ENCODE data around the gene MIS18BP1.

MIS18BP1 gene

GRCh38 chr14:45199230-45199629 lies 53.8 kb downstream of the MIS18BP1 start:
- TF ChIP-seq GATA2 (IDR thresholded peaks at IDR 0.05; ENCODE audit: low read depth, low read length) (no peak), GATA3 (IDR thresholded peaks at IDR 0.05; ENCODE audit: low read depth, low read length) (no peak)

GRCh38 chr14:45198551-45198950 lies 54.5 kb downstream of the MIS18BP1 start:
- no peak for TF ChIP-seq GATA2 (IDR thresholded peaks at IDR 0.05; ENCODE audit: low read depth, low read length)
- TF ChIP-seq GATA3 (IDR thresholded peaks at IDR 0.05; ENCODE audit: low read depth, low read length): no peak

GRCh38 chr14:45194964-45195363 lies 58.0 kb downstream of the MIS18BP1 start:
- TF ChIP-seq GATA2 (IDR thresholded peaks at IDR 0.05; ENCODE audit: low read depth, low read length) (no peak), GATA3 (IDR thresholded peaks at IDR 0.05; ENCODE audit: low read depth, low read length) (no peak)

GRCh38 chr14:45185100-45185814 lies 67.7 kb downstream of the MIS18BP1 start:
- TF ChIP-seq GATA2 (IDR thresholded peaks at IDR 0.05; ENCODE audit: low read depth, low read length) (no peak), GATA3 (IDR thresholded peaks at IDR 0.05; ENCODE audit: low read depth, low read length) (no peak)

GRCh38 chr14:45181806-45182205 lies 71.2 kb downstream of the MIS18BP1 start:
- TF ChIP-seq GATA3 (IDR thresholded peaks at IDR 0.05; ENCODE audit: low read depth, low read length) (no peak), GATA2 (IDR thresholded peaks at IDR 0.05; ENCODE audit: low read depth, low read length) (no peak)

GRCh38 chr14:45181329-45181728 lies 71.7 kb downstream of the MIS18BP1 start:
- no peak for TF ChIP-seq GATA3 (IDR thresholded peaks at IDR 0.05; ENCODE audit: low read depth, low read length)
- TF ChIP-seq GATA2 (IDR thresholded peaks at IDR 0.05; ENCODE audit: low read depth, low read length): no peak

- TF ChIP-seq GATA2 (IDR thresholded peaks at IDR 0.05; ENCODE audit: low read depth, low read length) (no peak), GATA3 (IDR thresholded peaks at IDR 0.05; ENCODE audit: low read depth, low read length) (no peak)
These were observed 75.9 kb downstream of the MIS18BP1 start for GRCh38 chr14:45177076-45177475.

GRCh38 chr14:45169906-45170305 lies 83.1 kb downstream of the MIS18BP1 start:
- TF ChIP-seq GATA3 (IDR thresholded peaks at IDR 0.05; ENCODE audit: low read depth, low read length) (no peak), GATA2 (IDR thresholded peaks at IDR 0.05; ENCODE audit: low read depth, low read length) (no peak)

GRCh38 chr14:45156067-45156466 lies 96.9 kb downstream of the MIS18BP1 start:
- TF ChIP-seq GATA3 (IDR thresholded peaks at IDR 0.05; ENCODE audit: low read depth, low read length) (no peak), GATA2 (IDR thresholded peaks at IDR 0.05; ENCODE audit: low read depth, low read length) (no peak)
